BJ (cell line): ENCODE results near the gene MPRIP. TPM values are rescaled to one million over a fixed set of nuclear protein-coding genes. Genes with fewer than 3 reads are reported as not detected.

Experiments used
- CTCF ChIA-PET: fragments of 350-600 bp; formaldehyde crosslinking; extraction: SDS; loops from one replicate; lab custom pipeline; 2021; ENCODE audit warnings: antibody characterized with exemption, inconsistent platforms; lab: Yijun Ruan, JAX
- POLR2A ChIA-PET: fragments of 300-600 bp; sonication (Branson Sonifier 250); formaldehyde crosslinking; extraction: SDS; loops from one replicate; lab custom pipeline; 2021; ENCODE audit warnings: antibody characterized with exemption; lab: Charles Lee
- DNase-seq: peaks from one replicate; pipeline ENCODE4 v3.0.0-alpha.2; 2011; ENCODE audit warnings: low read depth
- H3K27me3 ChIP-seq: 2 replicates; pipeline ENCODE4 v1.6.0; 2011; ENCODE audit warnings: low read length; ENCODE audit not compliant: control insufficient read depth, insufficient read depth
- H3K36me3 ChIP-seq: 2 replicates; pipeline ENCODE4 v1.5.1; 2011; ENCODE audit warnings: low read length; ENCODE audit not compliant: control insufficient read depth, insufficient read depth
- H3K4me3 ChIP-seq: 2 replicates; pipeline ENCODE4 v1.5.1; 2011; ENCODE audit warnings: low read depth, mild to moderate bottlenecking, control low read depth, low read length
- CTCF ChIP-seq: IDR thresholded peaks from 2 replicates; pipeline ENCODE4 v1.5.1; 2011; ENCODE audit warnings: low read depth, mild to moderate bottlenecking, control low read depth, inconsistent platforms, low read length, moderate library complexity; ENCODE audit not compliant: insufficient read depth
- polyA plus RNA-seq: library from polyadenylated mRNA; depleted of rRNA; stranded (reverse); fragments of >200 nt; gene quantifications from 2 replicates; pipeline ENCODE4 v1.2.3, GENCODE V29; 2011

MPRIP gene
- polyA plus RNA-seq, 1 experiment: 149 TPM

DNA sequence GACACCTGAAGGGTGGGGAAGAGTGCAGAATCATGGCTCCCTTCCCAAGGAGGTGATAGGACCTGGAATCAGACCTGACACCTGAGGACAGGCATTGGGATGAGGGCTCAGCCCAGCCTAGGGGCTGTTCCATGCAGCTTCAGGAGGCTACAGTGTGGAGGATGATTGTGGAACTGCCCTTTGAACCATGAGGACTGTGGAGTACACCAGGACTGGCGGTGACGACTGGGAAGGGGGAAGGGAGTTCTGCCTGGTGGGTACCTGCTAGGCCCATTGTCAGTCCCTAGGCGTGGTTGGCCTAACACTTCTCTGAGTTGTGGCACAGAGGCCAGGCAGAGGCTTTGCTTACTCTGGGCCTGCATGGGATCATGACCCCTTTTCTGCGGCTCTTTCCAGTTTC, 76.1 kb downstream of the MPRIP start:
- no peak for DNase-seq
- ChIA-PET POLR2A (no interaction called here), CTCF (interaction anchor here (1.7 kb wide), 1 partner anchor 24 kb away, joined by 5 read pairs; no protein-coding TSS in a partner anchor)
- H3K36me3 ChIP-seq: peaks cover 1% of the 10 kb centered on the region; the same call in 1 of the 2 replicates
- no peak for TF ChIP-seq CTCF
- no peak overlapping the region for H3K4me3 ChIP-seq
- no peaks in the 10 kb centered on the region for H3K27me3 ChIP-seq

DNA sequence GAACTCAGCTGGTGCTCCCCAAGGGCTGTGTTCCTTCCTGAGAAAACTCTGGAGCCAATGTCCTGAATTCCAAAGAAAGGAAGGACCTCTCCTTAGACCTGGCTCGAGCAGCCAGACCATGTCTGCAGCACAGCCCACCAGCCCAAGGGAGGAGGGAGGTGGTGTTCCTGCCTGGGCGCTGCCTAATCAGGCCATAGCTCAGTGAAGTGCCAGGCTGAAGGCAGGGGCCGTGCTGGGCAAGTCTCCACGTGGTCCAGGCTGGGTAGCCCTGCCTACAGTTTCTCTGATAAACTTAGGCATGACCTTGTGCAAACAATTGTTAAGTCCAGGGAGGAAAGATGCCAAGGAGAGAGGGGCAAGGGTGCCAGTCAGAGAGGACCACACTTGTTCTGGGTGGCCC, 76.8 kb downstream of the MPRIP start:
- DNase-seq: no peak
- ChIA-PET CTCF (interaction anchor here (1.7 kb wide), 1 partner anchor 23 kb away, joined by 5 read pairs; no protein-coding TSS in a partner anchor), POLR2A (no interaction called here)
- no peaks in the 10 kb centered on the region for H3K27me3 ChIP-seq
- no peak overlapping the region for H3K4me3 ChIP-seq
- TF ChIP-seq CTCF: no peak
- H3K36me3 ChIP-seq: peaks cover 1% of the 10 kb centered on the region; the same call in 1 of the 2 replicates

- CTCF ChIA-PET: interaction anchor here (1.7 kb wide), 1 partner anchor 23 kb away, joined by 5 read pairs; no protein-coding TSS in a partner anchor
- H3K27me3 ChIP-seq: no peaks in the 10 kb centered on the region
- POLR2A ChIA-PET: no interaction called here
- no peak overlapping the region for H3K4me3 ChIP-seq
- DNase-seq: no peak
- peaks cover 1% of the 10 kb centered on the region; the same call in 1 of the 2 replicates for H3K36me3 ChIP-seq
- TF ChIP-seq CTCF: no peak
Observed at GRCh38 chr17:17119533-17119932, 77.3 kb downstream of the MPRIP start.

DNA sequence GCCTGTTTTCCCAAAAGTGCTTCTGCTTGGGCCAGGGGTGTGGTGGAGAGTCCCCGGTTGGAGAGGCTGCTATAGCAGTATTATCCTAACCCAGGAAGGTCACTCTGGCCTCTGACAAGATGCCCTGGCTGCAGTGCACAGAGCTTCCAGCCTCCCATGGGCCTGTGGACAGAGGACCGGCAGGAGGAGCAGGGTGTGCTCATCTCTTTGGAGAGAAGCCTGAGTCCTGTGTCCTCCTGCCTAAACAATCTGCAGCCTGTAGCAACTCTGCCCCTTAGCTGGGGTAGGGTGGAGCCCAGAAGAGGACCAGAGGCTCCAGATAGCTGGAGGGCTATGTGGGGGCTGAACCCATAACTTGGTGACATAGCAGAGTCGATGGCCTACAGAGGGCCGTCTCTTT, 78.0 kb downstream of the MPRIP start:
- no peaks in the 10 kb centered on the region for H3K27me3 ChIP-seq
- no peak for DNase-seq
- H3K36me3 ChIP-seq: no peaks in the 10 kb centered on the region; the same call in 1 of the 2 replicates
- H3K4me3 ChIP-seq: no peak overlapping the region
- ChIA-PET POLR2A (no interaction called here), CTCF (interaction anchor here (0.9 to 1.7 kb wide), 4 partner anchors 14 to 80 kb away, joined by 3 to 5 read pairs (median 4); no protein-coding TSS in a partner anchor)
- TF ChIP-seq CTCF: no peak

GRCh38 chr17:17120701-17121100, 78.4 kb downstream of the MPRIP start:
- TF ChIP-seq CTCF: no peak
- DNase-seq: no peak
- Histone ChIP-seq H3K36me3 (no peaks in the 10 kb centered on the region; the same call in 1 of the 2 replicates), H3K27me3 (no peaks in the 10 kb centered on the region), H3K4me3 (no peak overlapping the region)
- ChIA-PET CTCF (interaction anchor here (0.7 to 1.4 kb wide), 4 partner anchors 14 to 80 kb away, joined by 3 to 5 read pairs (median 3); no protein-coding TSS in a partner anchor), POLR2A (no interaction called here)
